Activated T-cell treated with anti-CD3 and anti-CD28 coated beads, Interleukin-2, amount 50 U/mL, for 4 hours (primary cell): ENCODE data around the gene ANKMY1. TPM values are rescaled to one million over a fixed set of nuclear protein-coding genes. Genes with fewer than 3 reads are reported as not detected.

Source experiments
- ATAC-seq, 2 donors: fragments of 200-7000 bp; cut with Tn5 transposase; one replicate each; pipeline ENCODE4 v1.10.0; 2021
- DNase-seq: peaks from one replicate; pipeline ENCODE4 v3.0.0-alpha.2; 2020
- H3K27me3 Mint-ChIP-seq: one replicate; pipeline ENCODE4 v1.8.0; 2021; ENCODE audit warnings: low read depth, mixed read lengths
- H3K36me3 Mint-ChIP-seq: one replicate; pipeline ENCODE4 v1.8.0; 2022; ENCODE audit warnings: mixed read lengths; ENCODE audit not compliant: insufficient read depth
- H3K4me1 Mint-ChIP-seq: one replicate; pipeline ENCODE4 v1.8.0; 2021; ENCODE audit warnings: low read depth, mixed read lengths
- H3K4me3 Mint-ChIP-seq: one replicate; pipeline ENCODE4 v1.8.0; 2021; ENCODE audit warnings: mild to moderate bottlenecking, moderate library complexity, mixed read lengths
- H3K9me3 Mint-ChIP-seq: one replicate; pipeline ENCODE4 v1.8.0; 2021; ENCODE audit warnings: mixed read lengths
- total RNA-seq, 3 donors: library from RNA; stranded (reverse); gene quantifications; one replicate each; pipeline ENCODE4 v1.2.1, GENCODE V29; 2021

Gene ANKMY1
- total RNA-seq, 3 donors from 2014 or later = 15.7 to 17.2 (median 15.8) TPM

DNA sequence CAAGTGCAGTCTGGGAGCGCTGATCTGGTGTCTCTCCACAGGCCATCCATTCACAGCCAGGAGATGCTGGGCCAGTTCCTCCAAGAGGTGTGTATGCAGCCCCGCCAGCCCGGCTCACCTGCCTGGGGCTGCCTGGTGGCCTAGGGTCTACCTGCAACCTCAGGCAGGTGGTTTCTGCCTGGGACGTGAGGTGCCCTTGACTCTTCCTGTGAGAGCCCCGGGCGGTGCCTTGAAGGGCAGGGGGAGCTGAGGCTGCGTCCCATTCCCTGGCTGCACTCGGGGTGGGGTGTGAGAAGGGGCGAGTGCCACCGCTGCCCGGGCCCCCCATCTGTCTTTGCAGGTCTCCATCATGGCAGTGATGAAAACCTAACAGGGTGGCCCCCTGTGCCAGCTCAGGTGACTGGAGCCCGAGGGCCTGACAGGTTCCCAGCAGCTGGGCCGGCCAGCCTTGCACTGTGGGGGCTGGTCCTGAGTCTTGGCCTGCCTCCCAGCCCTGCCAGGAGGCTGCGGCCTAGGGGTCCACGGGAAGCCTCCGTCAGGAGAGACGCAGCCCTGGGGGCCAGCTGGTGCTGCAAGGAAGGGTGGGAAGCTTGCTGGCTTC lies 40.6 kb upstream of the ANKMY1 start:
- Mint-ChIP-seq H3K9me3 (no peaks in the 10 kb centered on the region), H3K36me3 (peaks cover 3% of the 10 kb centered on the region), H3K4me1 (no peaks in the 10 kb centered on the region), H3K4me3 (no peak overlapping the region), H3K27me3 (no peaks in the 10 kb centered on the region)
- DNase-seq = no peak
- no peak for ATAC-seq

DNA sequence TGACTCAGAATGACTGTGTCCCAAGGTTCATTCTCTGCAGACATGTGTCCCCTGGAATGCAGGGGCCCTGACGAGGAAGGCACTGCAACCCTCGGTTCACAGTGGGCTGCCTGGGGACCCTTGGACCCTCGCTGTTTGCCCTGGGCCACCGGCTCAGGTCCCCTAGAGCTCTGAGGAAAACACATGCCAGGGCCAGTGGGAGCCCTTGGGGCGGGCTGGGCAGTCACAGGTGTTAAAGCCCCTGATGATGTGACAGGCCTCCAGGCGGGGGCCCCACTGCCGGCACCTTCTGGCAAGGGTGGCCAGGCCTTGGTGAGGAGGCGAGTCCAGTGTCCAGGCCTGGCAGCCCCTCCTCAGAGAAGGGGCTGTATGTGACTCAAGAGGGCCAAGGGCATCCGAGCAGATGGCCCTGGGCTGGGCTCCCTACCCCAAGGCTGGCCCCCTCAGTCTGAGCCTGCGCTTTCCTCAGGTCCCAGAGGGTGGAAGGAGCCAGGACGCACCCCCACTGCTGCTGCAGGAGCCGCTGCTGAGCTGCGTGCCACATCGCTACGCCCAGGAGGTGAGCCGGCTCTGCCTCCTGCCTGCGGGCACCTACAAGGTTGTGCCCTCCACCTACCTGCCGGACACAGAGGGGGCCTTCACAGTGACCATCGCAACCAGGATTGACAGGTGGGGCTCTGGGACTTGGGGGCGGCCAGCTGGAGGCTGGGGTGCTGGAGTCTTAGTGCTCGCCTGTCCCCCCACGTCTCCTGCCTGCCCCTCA lies 39.8 kb upstream of the ANKMY1 start:
- Mint-ChIP-seq H3K4me3 (no peak overlapping the region), H3K4me1 (no peaks in the 10 kb centered on the region), H3K27me3 (no peaks in the 10 kb centered on the region), H3K9me3 (no peaks in the 10 kb centered on the region), H3K36me3 (peaks cover 4% of the 10 kb centered on the region)
- DNase-seq (no peak), ATAC-seq (no peak)

DNA sequence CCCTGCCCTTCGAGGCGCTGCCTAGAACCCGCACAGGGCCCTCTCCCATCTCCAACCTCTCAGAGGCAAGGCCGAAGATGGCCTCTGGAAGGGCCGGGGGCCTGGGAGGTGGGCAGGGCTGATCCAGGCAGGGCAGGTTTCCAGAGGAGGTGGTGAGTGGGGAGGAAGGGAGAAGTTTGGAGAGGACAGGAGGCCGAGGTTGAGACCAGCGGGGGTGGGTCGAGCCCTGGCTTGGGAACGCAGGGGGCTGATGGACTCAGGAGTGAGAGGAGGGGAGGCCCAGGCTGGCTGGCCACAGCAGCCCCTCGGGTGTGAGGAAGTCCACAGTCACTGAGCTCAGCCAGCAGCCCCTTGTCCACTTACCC lies 39.2 kb upstream of the ANKMY1 start:
- ATAC-seq = no peak
- no peaks in the 10 kb centered on the region for H3K4me1 Mint-ChIP-seq
- no peaks in the 10 kb centered on the region for H3K9me3 Mint-ChIP-seq
- DNase-seq = no peak
- no peaks in the 10 kb centered on the region for H3K27me3 Mint-ChIP-seq
- no peak overlapping the region for H3K4me3 Mint-ChIP-seq
- H3K36me3 Mint-ChIP-seq = peaks cover 6% of the 10 kb centered on the region

DNA sequence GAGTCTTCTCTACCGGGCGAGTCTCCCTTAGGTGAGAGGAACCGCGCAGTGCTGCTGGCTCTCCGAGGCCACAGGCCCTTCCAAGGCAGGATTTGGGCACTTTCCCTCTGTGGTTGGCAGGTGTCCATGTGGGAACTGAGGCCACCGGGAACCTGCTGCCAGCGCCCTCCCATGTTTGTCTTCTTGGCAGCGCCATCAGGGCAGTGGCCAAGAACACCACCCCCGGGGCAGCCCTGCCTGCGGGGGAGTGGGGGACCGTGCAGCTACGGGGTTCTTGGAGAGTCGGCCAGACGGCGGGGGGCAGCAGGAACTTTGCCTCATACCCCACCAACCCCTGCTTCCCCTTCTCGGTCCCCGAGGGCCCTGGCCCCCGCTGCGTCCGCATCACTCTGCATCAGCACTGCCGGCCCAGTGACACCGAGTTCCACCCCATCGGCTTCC lies 38.7 kb upstream of the ANKMY1 start:
- DNase-seq = no peak
- Mint-ChIP-seq H3K4me1 (peaks cover 3% of the 10 kb centered on the region), H3K4me3 (no peak overlapping the region), H3K27me3 (no peaks in the 10 kb centered on the region), H3K36me3 (peaks cover 6% of the 10 kb centered on the region), H3K9me3 (no peaks in the 10 kb centered on the region)
- ATAC-seq = no peak

DNA sequence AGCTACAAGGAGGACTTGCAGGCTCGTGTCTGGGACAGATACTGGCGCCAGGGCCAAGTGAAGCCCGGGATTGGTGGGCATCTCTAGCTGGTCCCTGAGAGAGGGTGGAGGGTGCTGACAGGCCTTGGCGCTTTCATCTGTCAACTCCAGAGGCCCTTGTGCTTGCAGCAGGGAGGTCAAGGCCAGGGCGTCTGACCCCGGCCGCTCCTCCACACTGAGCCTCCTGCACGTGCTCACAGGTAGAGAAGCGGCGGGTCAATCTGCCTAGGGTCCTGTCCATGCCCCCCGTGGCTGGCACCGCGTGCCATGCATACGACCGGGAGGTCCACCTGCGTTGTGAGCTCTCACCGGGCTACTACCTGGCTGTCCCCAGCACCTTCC lies 38.3 kb upstream of the ANKMY1 start:
- Mint-ChIP-seq H3K9me3 (no peaks in the 10 kb centered on the region), H3K4me3 (no peak overlapping the region), H3K4me1 (peaks cover 5% of the 10 kb centered on the region), H3K36me3 (peaks cover 6% of the 10 kb centered on the region), H3K27me3 (no peaks in the 10 kb centered on the region)
- DNase-seq (no peak), ATAC-seq (no peak)

DNA sequence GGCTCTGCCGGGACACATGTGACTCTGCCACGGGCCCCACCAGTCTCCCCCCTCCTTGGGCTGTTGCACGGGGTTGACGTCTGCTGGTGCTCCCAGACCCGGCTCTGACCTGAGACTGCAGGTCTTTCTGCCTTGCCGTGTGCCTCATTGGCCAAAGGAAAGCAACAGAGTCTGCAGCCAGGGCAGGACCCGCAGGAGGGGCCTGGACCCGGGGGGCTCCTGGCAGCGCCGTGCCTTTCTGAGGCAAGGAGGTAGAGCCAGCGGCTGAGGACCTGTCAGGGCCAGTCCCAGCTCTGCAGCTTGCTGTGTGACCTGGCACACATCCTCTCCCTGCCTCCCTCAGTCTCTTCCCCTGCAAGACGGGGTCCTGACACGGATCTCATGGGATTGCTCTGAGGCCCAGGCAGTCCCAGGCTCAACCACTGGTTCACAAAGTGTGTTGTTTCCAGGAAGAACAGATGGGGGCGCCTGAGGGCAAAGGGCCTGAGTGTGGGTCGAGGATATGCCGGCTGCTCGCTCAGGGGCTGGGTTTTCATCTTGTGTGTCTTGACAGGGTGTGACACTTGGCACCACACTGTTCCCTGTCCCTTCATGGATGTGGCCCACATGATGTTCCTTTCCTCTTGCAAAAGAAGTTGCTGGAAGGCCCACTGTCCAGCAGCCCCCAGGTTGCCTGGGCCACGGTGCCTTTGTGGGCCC lies 37.7 kb upstream of the ANKMY1 start:
- Mint-ChIP-seq H3K4me3 (no peak overlapping the region), H3K36me3 (peaks cover 6% of the 10 kb centered on the region), H3K4me1 (peaks cover 5% of the 10 kb centered on the region), H3K9me3 (no peaks in the 10 kb centered on the region), H3K27me3 (no peaks in the 10 kb centered on the region)
- DNase-seq (peak; percentile 28), ATAC-seq (peak in 1 of 2 donors; percentile 41)

DNA sequence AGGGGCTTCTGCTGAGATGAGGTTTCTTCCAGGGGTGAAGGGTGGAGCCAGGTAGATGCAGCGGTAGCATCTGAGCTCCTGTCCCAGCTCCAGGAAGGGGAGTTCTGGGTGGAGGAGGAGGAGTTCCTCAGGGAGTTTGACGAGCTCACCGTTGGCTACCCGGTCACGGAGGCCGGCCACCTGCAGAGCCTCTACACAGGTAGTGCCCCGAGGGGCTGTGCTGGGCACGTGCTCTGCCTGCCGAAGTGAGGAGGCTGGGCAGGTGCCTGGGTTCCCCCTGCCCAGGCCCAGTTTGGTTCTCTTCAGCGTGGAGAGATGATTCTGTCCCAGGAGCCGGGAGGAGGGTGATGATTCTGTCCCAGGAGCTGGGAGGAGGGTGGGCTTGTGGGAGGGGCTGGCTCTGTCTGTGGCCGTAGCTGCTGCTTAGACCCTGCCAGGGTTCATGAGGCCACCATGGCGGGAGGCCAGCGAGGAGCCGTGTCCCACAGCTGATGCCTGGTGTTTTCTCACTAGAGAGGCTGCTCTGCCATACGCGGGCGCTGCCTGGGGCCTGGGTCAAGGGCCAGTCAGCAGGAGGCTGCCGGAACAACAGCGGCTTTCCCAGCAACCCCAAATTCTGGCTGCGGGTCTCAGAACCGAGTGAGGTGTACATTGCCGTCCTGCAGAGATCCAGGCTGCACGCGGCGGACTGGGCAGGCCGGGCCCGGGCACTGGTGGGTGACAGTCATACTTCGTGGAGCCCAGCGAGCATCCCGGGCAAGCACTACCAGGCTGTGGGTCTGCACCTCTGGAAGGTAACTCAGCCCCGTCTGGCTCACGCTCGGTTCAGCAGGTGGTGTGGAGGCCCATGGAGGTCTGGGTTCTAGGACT lies 37.0 kb upstream of the ANKMY1 start:
- ATAC-seq = no peak
- H3K27me3 Mint-ChIP-seq = no peaks in the 10 kb centered on the region

DNA sequence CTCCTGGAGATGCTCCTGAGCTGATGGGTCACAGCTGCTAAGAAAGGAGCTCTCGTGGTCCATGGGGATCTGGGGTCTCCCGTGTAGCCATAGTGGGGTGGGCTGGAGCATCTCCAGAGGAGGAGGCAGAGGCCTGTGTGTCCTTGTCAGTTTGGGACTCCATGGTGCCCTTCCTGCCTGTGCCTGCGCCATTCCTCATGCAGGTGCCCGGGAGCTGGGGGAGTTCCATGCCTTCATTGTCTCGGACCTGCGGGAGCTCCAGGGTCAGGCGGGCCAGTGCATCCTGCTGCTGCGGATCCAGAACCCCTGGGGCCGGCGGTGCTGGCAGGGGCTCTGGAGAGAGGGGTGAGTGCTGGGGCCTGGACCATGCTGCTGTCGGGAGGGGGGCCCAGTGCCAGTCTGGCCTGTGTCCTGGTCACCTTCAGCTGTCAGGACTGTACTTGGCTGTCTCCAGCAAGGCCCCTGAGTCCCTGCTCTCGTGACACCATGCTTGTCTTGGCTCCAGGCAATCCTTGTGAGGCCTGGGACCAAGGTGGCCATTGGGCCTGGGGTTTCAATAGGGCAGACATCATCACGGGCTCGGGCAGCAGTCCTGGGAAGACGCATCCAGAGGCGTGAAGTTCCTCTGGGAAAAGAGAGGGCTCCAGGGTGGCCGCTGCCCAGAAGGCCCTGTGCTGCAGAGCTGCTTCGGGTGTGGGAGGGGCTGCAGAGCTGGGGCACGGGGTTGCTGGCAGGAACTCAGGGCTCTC lies 36.1 kb upstream of the ANKMY1 start:
- ATAC-seq (no peak), DNase-seq (no peak)
- Mint-ChIP-seq H3K4me1 (peaks cover 11% of the 10 kb centered on the region), H3K27me3 (no peaks in the 10 kb centered on the region), H3K36me3 (peaks cover 5% of the 10 kb centered on the region), H3K9me3 (no peaks in the 10 kb centered on the region), H3K4me3 (no peak overlapping the region)

More for the DNA sequence above, 37.0 kb upstream of the ANKMY1 start:
- no peak for DNase-seq
- peaks cover 6% of the 10 kb centered on the region for H3K4me1 Mint-ChIP-seq
- no peak overlapping the region for H3K4me3 Mint-ChIP-seq
- H3K9me3 Mint-ChIP-seq = no peaks in the 10 kb centered on the region
- H3K36me3 Mint-ChIP-seq = peaks cover 4% of the 10 kb centered on the region

DNA sequence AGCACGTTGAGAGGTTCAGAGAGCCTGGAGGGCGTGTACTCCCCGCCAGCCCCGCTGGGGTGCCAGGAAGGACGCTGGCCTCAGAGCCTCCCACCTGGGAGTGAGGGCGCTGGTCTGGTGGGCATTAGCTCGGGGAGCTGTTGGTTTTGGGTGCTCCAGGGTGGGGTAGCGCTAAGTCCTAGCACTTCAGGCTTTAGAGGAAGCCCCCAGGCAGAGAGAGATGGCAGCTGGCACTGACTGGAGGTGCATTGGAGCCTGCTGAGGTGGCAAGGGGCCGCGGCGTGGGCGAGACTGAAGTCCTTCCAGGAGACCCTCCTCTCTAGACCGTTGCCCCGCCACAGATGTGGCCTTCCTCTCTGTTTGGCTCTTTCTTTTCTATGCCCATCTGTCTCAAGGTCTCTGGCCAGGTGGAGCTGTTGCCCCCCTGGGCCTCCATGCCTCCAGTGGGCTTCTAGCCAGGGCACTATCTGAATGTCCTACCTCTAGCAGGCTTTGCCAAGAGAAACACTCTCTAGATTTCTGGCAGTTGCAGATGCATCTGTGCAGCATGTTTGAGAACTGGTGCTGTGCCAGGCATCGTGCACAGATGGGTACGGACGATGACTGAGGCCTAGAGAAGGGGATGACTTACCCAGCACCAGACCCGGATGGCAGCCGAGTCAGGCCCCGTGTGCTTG lies 35.4 kb upstream of the ANKMY1 start:
- H3K4me3 Mint-ChIP-seq = no peak overlapping the region
- DNase-seq (no peak), ATAC-seq (no peak)
- H3K27me3 Mint-ChIP-seq = no peaks in the 10 kb centered on the region
- peaks cover 18% of the 10 kb centered on the region for H3K4me1 Mint-ChIP-seq
- peaks cover 6% of the 10 kb centered on the region for H3K36me3 Mint-ChIP-seq
- no peaks in the 10 kb centered on the region for H3K9me3 Mint-ChIP-seq

DNA sequence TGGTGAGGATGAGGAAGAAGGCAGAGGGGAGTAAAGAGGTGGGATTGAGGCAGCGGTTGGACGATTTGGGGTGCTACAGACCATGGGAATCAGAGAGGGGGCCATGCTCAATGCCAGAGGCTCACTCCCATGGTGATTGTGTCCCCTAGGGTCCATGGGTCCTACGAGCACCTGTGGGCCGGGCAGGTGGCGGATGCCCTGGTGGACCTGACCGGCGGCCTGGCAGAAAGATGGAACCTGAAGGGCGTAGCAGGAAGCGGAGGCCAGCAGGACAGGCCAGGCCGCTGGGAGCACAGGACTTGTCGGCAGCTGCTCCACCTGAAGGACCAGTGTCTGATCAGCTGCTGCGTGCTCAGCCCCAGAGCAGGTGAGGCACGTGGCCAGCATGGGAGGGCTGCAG lies 34.0 kb upstream of the ANKMY1 start:
- DNase-seq (no peak), ATAC-seq (no peak)
- Mint-ChIP-seq H3K27me3 (no peaks in the 10 kb centered on the region), H3K9me3 (no peaks in the 10 kb centered on the region), H3K36me3 (peaks cover 7% of the 10 kb centered on the region), H3K4me3 (no peak overlapping the region), H3K4me1 (peaks cover 30% of the 10 kb centered on the region)

DNA sequence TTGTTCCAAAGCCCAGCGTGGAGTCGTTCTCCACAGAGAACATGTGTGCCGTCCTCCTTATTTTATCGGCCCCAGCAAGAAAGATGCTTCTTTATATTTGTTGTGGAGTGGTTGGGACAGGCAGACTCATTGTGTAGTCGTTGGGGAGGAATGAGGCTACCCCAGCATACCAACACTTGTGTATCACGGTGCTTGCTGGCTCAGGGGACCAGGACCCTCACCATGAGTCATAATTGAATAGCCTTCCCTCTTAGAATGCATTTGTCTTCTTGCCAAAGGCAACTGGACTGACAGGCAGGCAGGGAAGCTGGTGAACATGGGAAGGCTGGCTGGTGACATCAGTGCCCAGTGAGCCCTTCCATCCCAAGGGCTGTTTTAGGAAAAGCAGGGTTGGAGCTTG lies 33.4 kb upstream of the ANKMY1 start:
- DNase-seq (no peak), ATAC-seq (no peak)
- H3K4me3 Mint-ChIP-seq = no peak overlapping the region
- H3K9me3 Mint-ChIP-seq = no peaks in the 10 kb centered on the region
- H3K27me3 Mint-ChIP-seq = no peaks in the 10 kb centered on the region
- peaks cover 30% of the 10 kb centered on the region for H3K4me1 Mint-ChIP-seq
- peaks cover 7% of the 10 kb centered on the region for H3K36me3 Mint-ChIP-seq

DNA sequence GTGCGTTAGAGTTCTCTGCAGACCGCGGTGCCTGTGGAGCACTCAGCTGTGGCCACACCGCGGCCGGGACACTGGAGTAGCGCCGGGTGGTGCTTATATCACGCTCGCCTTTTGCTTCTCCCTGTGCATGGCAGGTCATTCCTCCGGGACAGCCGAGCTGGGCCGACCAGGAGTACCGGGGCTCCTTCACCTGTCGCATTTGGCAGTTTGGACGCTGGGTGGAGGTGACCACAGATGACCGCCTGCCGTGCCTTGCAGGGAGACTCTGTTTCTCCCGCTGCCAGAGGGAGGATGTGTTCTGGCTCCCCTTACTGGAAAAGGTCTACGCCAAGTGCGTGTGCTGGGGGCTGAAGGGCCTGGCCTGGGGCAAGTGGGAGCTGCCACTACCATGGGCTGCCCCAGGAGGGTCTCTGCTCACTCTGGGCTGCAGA lies 32.9 kb upstream of the ANKMY1 start:
- Mint-ChIP-seq H3K9me3 (no peaks in the 10 kb centered on the region), H3K4me1 (peaks cover 32% of the 10 kb centered on the region), H3K36me3 (peaks cover 7% of the 10 kb centered on the region), H3K27me3 (no peaks in the 10 kb centered on the region), H3K4me3 (no peak overlapping the region)
- ATAC-seq (no peak), DNase-seq (no peak)

DNA sequence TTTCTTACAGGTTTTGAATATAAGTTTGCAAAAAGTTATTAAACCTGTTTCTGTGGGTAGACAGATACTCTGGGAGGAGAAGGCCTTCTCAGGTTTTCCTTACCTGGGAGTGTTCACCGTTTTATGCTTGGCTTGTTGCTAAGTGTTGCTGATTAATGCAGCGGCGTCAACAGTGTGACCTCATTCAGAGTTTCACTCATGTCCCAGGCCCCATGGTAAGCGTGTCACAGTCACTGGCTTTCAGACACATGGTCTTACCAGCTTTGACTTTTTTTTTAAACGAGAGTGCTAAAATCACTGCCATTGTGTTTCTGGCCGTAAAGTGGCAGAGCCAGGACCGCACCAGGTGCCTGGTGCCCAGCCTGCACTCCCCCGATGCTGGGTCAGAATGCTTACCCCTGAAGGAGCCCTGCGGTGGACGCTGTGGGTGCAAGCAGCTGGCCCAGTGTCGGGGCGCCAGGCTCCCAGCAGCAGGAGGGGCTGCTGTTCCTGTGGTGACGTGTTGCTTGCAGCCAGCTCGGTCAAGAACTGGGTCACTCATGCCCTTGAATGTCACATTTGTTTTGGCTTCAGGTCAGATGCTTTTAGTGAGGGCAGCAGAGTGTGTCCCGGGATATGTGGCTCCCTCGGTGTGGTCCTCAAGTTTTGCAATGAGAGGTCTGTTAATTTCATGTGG lies 32.2 kb upstream of the ANKMY1 start:
- H3K36me3 Mint-ChIP-seq = peaks cover 6% of the 10 kb centered on the region
- no peaks in the 10 kb centered on the region for H3K27me3 Mint-ChIP-seq
- ATAC-seq = no peak
- H3K4me1 Mint-ChIP-seq = peaks cover 36% of the 10 kb centered on the region
- no peaks in the 10 kb centered on the region for H3K9me3 Mint-ChIP-seq
- DNase-seq = no peak
- no peak overlapping the region for H3K4me3 Mint-ChIP-seq
